Tibial artery (tissue), 4 donors: ENCODE measurements around the gene ANKRD33B.

Experiments used
- DNase-seq, 2 donors: peaks; one replicate each; pipeline ENCODE4 v3.0.0-alpha.2; 2019
- H3K27ac ChIP-seq, 2 donors: fragments of 200-600 bp; sonication (generic) in 1 of 2; 1 replicate in 1 of 2; 2 replicates in 1 of 2; pipeline ENCODE4 v1.5.1; 2018 to 2019; ENCODE audit warnings: mild to moderate bottlenecking in 1 of 2
- H3K27me3 ChIP-seq, 2 donors: fragments of 200-600 bp; sonication (generic) in 1 of 2; one replicate each; pipeline versions ENCODE4 v1.5.1 to v1.6.0; 2016 to 2019
- H3K36me3 ChIP-seq, 3 donors: fragments of 200-600 bp; sonication (generic) in 2 of 3; one replicate each; pipeline ENCODE4 v1.5.1; 2016 to 2019; ENCODE audit warnings: mild to moderate bottlenecking in 2 of 3
- H3K4me1 ChIP-seq, 4 donors: fragments of 200-600 bp; sonication (generic) in 2 of 4; 1 replicate in 3 of 4; 2 replicates in 1 of 4; pipeline ENCODE4 v1.5.1; 2016 to 2019
- H3K4me3 ChIP-seq, 2 donors: fragments of 200-600 bp; sonication (generic) in 1 of 2; 1 replicate in 1 of 2; 2 replicates in 1 of 2; pipeline ENCODE4 v1.5.1; 2018 to 2019; ENCODE audit warnings: mild to moderate bottlenecking in 2 of 2
- H3K9me3 ChIP-seq, 3 donors: fragments of 200-600 bp; sonication (generic) in 1 of 3; one replicate each; pipeline ENCODE4 v1.5.1; 2016 to 2019
- CTCF ChIP-seq, 2 experiments: fragments of 200-600 bp in 1 of 2; fragments of 450-650 bp in 1 of 2; IDR thresholded peaks; one replicate each; pipeline ENCODE4 v1.5.1; 2017 to 2019; ENCODE audit warnings: antibody characterized with exemption in 2 of 2, mild to moderate bottlenecking in 1 of 2, moderate library complexity in 1 of 2
- intact Hi-C: fragments of 100-400 bp; cut with DNase I; formaldehyde crosslinking; loops from one replicate; pipeline ENCODE4 v1.15.0; 2023; ENCODE audit warnings: low total_unique reads

ANKRD33B gene

GRCh38 chr5:10684303-10685086, 120.6 kb downstream of the ANKRD33B start:
- no peak overlapping the region for H3K27ac ChIP-seq
- no peak for TF ChIP-seq CTCF (IDR thresholded peaks at IDR 0.05)
- H3K36me3 ChIP-seq = peaks cover 31 to 45% (median 42%) of the 10 kb centered on the region in 3 donors
- no peaks in the 10 kb centered on the region for H3K27me3 ChIP-seq
- DNase-seq = no peak
- H3K9me3 ChIP-seq = no peaks in the 10 kb centered on the region
- H3K4me3 ChIP-seq = no peak overlapping the region
- intact Hi-C loops = no loop called here
- no peaks in the 10 kb centered on the region for H3K4me1 ChIP-seq

GRCh38 chr5:10685115-10685521, 121.2 kb downstream of the ANKRD33B start:
- H3K9me3 ChIP-seq = no peaks in the 10 kb centered on the region
- no peak for TF ChIP-seq CTCF (IDR thresholded peaks at IDR 0.05)
- H3K4me3 ChIP-seq = no peak overlapping the region
- DNase-seq = no peak
- intact Hi-C loops = no loop called here
- H3K4me1 ChIP-seq = no peaks in the 10 kb centered on the region
- H3K27ac ChIP-seq = no peak overlapping the region
- H3K36me3 ChIP-seq = peaks cover 25 to 39% (median 35%) of the 10 kb centered on the region in 3 donors
- no peaks in the 10 kb centered on the region for H3K27me3 ChIP-seq

- peaks cover 7 to 21% (median 18%) of the 10 kb centered on the region in 3 donors for H3K36me3 ChIP-seq
- DNase-seq = no peak
- H3K4me3 ChIP-seq = no peak overlapping the region
- H3K27me3 ChIP-seq = no peaks in the 10 kb centered on the region
- intact Hi-C loops = no loop called here
- no peak for TF ChIP-seq CTCF (IDR thresholded peaks at IDR 0.05)
- no peaks in the 10 kb centered on the region for H3K9me3 ChIP-seq
- no peak overlapping the region for H3K27ac ChIP-seq
- H3K4me1 ChIP-seq = no peaks in the 10 kb centered on the region
These were observed 123.0 kb downstream of the ANKRD33B start for GRCh38 chr5:10686890-10687289.

- H3K27ac ChIP-seq = no peak overlapping the region
- peaks cover 0 to 5% (median 0%) of the 10 kb centered on the region in 3 donors for H3K36me3 ChIP-seq
- H3K9me3 ChIP-seq = no peaks in the 10 kb centered on the region
- DNase-seq = peak in 1 of 2 donors; percentile 25
- H3K27me3 ChIP-seq = no peaks in the 10 kb centered on the region
- H3K4me1 ChIP-seq = no peaks in the 10 kb centered on the region
- intact Hi-C loops = no loop called here
- no peak overlapping the region for H3K4me3 ChIP-seq
- no peak for TF ChIP-seq CTCF (IDR thresholded peaks at IDR 0.05)
These were observed 124.8 kb downstream of the ANKRD33B start for GRCh38 chr5:10688651-10689171.

GRCh38 chr5:10689391-10690081, 125.7 kb downstream of the ANKRD33B start:
- no peak for TF ChIP-seq CTCF (IDR thresholded peaks at IDR 0.05)
- H3K27me3 ChIP-seq = no peaks in the 10 kb centered on the region
- peaks cover 0 to 4% (median 0%) of the 10 kb centered on the region in 3 donors for H3K36me3 ChIP-seq
- intact Hi-C loops = no loop called here
- no peak overlapping the region for H3K27ac ChIP-seq
- no peaks in the 10 kb centered on the region for H3K9me3 ChIP-seq
- H3K4me1 ChIP-seq = no peaks in the 10 kb centered on the region
- DNase-seq = peak in 1 of 2 donors; percentile 27
- H3K4me3 ChIP-seq = no peak overlapping the region
